HCT116 (cell line): Measurements from ENCODE around the gene SIGMAR1. TPM values are rescaled to one million over a fixed set of nuclear protein-coding genes. Genes with fewer than 3 reads are reported as not detected.
A peak's percentile ranks its signal among the peaks of the same experiment; 100 is the strongest.

Source experiments
- ATAC-seq: fragments of 200-7000 bp; cut with Tn5 transposase; 2 replicates; pipeline ENCODE4 v1.9.1; 2020; ENCODE audit warnings: mild to moderate bottlenecking, moderate library complexity
- BruUV-seq: library from RNA; stranded (reverse); fragments of 400-500 nt; replicated peaks from 2 replicates; lab custom pipeline; 2021; lab: Mats Ljungman, UMichigan
- CTCF ChIA-PET: fragments of 300-600 bp; sonication (Branson Sonifier 250); formaldehyde crosslinking; loops from one replicate; lab custom pipeline; 2021; ENCODE audit warnings: antibody characterized with exemption; lab: Charles Lee
- POLR2A ChIA-PET: fragments of 300-600, 350-600 bp; sonication (Branson Sonifier 250); formaldehyde crosslinking; loops from one replicate; lab custom pipeline; 2021; ENCODE audit warnings: antibody characterized with exemption; lab: Charles Lee
- RAD21 ChIA-PET, 2 experiments: fragments of 300-600 bp; sonication (Branson Sonifier 250); formaldehyde crosslinking; loops; one replicate each; lab custom pipeline; 2023; ENCODE audit warnings: low total read pairs in 2 of 2; ENCODE audit not compliant: uncharacterized antibody in 2 of 2, unreplicated experiment in 2 of 2, low non-redundant PET in 1 of 2; lab: Charles Lee
- DNase-seq: peaks from one replicate; pipeline ENCODE4 v3.0.0-alpha.2; 2010; ENCODE audit warnings: low read depth, low spot score
- H2AFZ ChIP-seq: fragments of 200-600 bp; shearing (Covaris generic), sonication (generic); 2 replicates; pipeline ENCODE4 v1.6.1; 2017; ENCODE audit warnings: low read depth, mixed run types, mixed read lengths, antibody characterized with exemption, low read length; ENCODE audit not compliant: poor library complexity, severe bottlenecking
- H3K27ac ChIP-seq: 2 replicates; pipeline ENCODE4 v1.5.1; 2012; ENCODE audit warnings: low read depth, low read length
- H3K27me3 ChIP-seq: fragments of 200-600 bp; sonication (generic); 2 replicates; pipeline ENCODE4 v1.6.1; 2016; ENCODE audit warnings: mixed run types, low read length, mixed read lengths; ENCODE audit not compliant: insufficient read depth
- H3K36me3 ChIP-seq, 2 experiments: fragments of 200-500 bp in 1 of 2; fragments of 200-600 bp in 1 of 2; sonication (Bioruptor generic) in 1 of 2; sonication (generic) in 1 of 2; 2 replicates each; pipeline versions ENCODE4 v1.5.1 to v1.6.1; 2014 to 2016; ENCODE audit warnings: low read length in 2 of 2, inconsistent platforms in 1 of 2, mixed read lengths in 1 of 2, mixed run types in 1 of 2; ENCODE audit not compliant: insufficient read depth in 2 of 2, control insufficient read depth in 1 of 2
- H3K4me1 ChIP-seq, 2 experiments: fragments of 200-600 bp in 1 of 2; sonication (generic) in 1 of 2; 2 replicates each; pipeline versions ENCODE4 v1.5.1 to v1.6.1; 2012 to 2017; ENCODE audit warnings: low read length in 2 of 2, inconsistent platforms in 1 of 2, mild to moderate bottlenecking in 1 of 2, mixed read lengths in 1 of 2, mixed run types in 1 of 2, moderate library complexity in 1 of 2; ENCODE audit not compliant: insufficient read depth in 2 of 2, control insufficient read depth in 1 of 2
- H3K4me2 ChIP-seq: fragments of 200-600 bp; sonication (generic); 2 replicates; pipeline ENCODE4 v1.6.1; 2017; ENCODE audit warnings: mixed run types, low read length, mixed read lengths
- H3K4me3 ChIP-seq, 2 experiments: fragments of 200-600 bp in 1 of 2; sonication (generic) in 1 of 2; replicated peaks in 1 of 2; 2 replicates each; pipeline ENCODE4 v1.5.1; 2011 to 2016; ENCODE audit warnings: low read length in 2 of 2, control low read depth in 1 of 2, low read depth in 1 of 2, mild to moderate bottlenecking in 1 of 2, mixed read lengths in 1 of 2, mixed run types in 1 of 2
- H3K79me2 ChIP-seq: fragments of 200-600 bp; sonication (generic); 2 replicates; pipeline ENCODE4 v1.6.1; 2017; ENCODE audit warnings: mild to moderate bottlenecking, mixed run types, low read length, moderate library complexity, mixed read lengths; ENCODE audit not compliant: insufficient read depth
- H3K9ac ChIP-seq: fragments of 200-600 bp; sonication (generic); 2 replicates; pipeline ENCODE4 v1.6.1; 2016; ENCODE audit warnings: low read length, mixed read lengths
- H3K9me2 ChIP-seq: fragments of 200-600 bp; sonication (generic), shearing (Covaris generic); 2 replicates; pipeline ENCODE4 v1.6.1; 2017; ENCODE audit warnings: mixed run types, mild to moderate bottlenecking, moderate library complexity; ENCODE audit not compliant: insufficient read depth
- H3K9me3 ChIP-seq, 2 experiments: fragments of 200-500 bp in 1 of 2; fragments of 200-600 bp in 1 of 2; sonication (Bioruptor generic) in 1 of 2; sonication (generic) in 1 of 2; 2 replicates each; pipeline ENCODE4 v1.6.1; 2014 to 2017; ENCODE audit warnings: low read length in 2 of 2, mixed read lengths in 2 of 2, inconsistent platforms in 1 of 2, low read depth in 1 of 2, mild to moderate bottlenecking in 1 of 2, mixed run types in 1 of 2, moderate library complexity in 1 of 2; ENCODE audit not compliant: control insufficient read depth in 1 of 2, insufficient read depth in 1 of 2
- H4K20me1 ChIP-seq: fragments of 200-600 bp; sonication (generic), shearing (Covaris generic); 2 replicates; pipeline ENCODE4 v1.6.1; 2017; ENCODE audit warnings: mixed run types, mild to moderate bottlenecking, moderate library complexity; ENCODE audit not compliant: insufficient read depth
- CEBPB ChIP-seq: IDR thresholded peaks from 2 replicates; pipeline ENCODE4 v1.6.1; 2012; ENCODE audit warnings: low read depth
- CTCF ChIP-seq, 3 experiments: fragments of 200-600 bp in 1 of 3; sonication (generic) in 1 of 3; IDR thresholded peaks in 2 of 3; conservative IDR thresholded peaks in 1 of 3; 2 replicates each; pipeline ENCODE4 v1.5.1; 2012 to 2017; ENCODE audit warnings: low read depth in 2 of 3, low read length in 2 of 3, antibody characterized with exemption in 1 of 3, borderline replicate concordance in 1 of 3, control low read depth in 1 of 3, mild to moderate bottlenecking in 1 of 3, mixed read lengths in 1 of 3, mixed run types in 1 of 3, moderate library complexity in 1 of 3; ENCODE audit not compliant: insufficient read depth in 1 of 3
- EGR1 ChIP-seq: IDR thresholded peaks from 2 replicates; pipeline ENCODE4 v1.6.1; 2012; ENCODE audit warnings: low read depth
- ELF1 ChIP-seq: IDR thresholded peaks from 2 replicates; pipeline ENCODE4 v1.6.1; 2012; ENCODE audit warnings: low read depth, borderline replicate concordance
- EZH2 ChIP-seq: fragments of 200-600 bp; sonication (generic); IDR thresholded peaks from 2 replicates; pipeline ENCODE4 v1.6.1; 2017; ENCODE audit warnings: antibody characterized with exemption, mixed run types
- FOSL1 ChIP-seq: IDR thresholded peaks from 2 replicates; pipeline ENCODE4 v1.6.1; 2012; ENCODE audit warnings: low read depth
- JUND ChIP-seq: IDR thresholded peaks from 2 replicates; pipeline ENCODE4 v1.6.1; 2012
- MAX ChIP-seq: IDR thresholded peaks from 2 replicates; pipeline ENCODE4 v1.6.1; 2012
- RAD21 ChIP-seq: IDR thresholded peaks from 2 replicates; pipeline ENCODE4 v1.6.1; 2012; ENCODE audit warnings: low read depth, mild to moderate bottlenecking
- REST ChIP-seq: IDR thresholded peaks from 2 replicates; pipeline ENCODE4 v1.6.1; 2012; ENCODE audit warnings: low read depth
- SIN3A ChIP-seq: IDR thresholded peaks from 2 replicates; pipeline ENCODE4 v1.6.1; 2012; ENCODE audit warnings: low read depth
- TCF7L2 ChIP-seq: IDR thresholded peaks from 2 replicates; pipeline ENCODE4 v1.7.0; 2011; ENCODE audit warnings: borderline replicate concordance, inconsistent platforms; ENCODE audit not compliant: insufficient read depth, insufficient read length; ENCODE audit errors: extremely low read depth
- ZFX ChIP-seq: fragments of 450-650 bp; IDR thresholded peaks from 2 replicates; pipeline ENCODE4 v1.6.1; 2017
- ZNF274 ChIP-seq: fragments of 200-500 bp; sonication (Bioruptor generic); IDR thresholded peaks from 2 replicates; pipeline ENCODE4 v1.6.1; 2014; ENCODE audit warnings: mild to moderate bottlenecking, low read depth, low read length, inconsistent platforms
- intact Hi-C: fragments of 100-400 bp; cut with micrococcal nuclease; formaldehyde crosslinking; loops from 2 replicates; pipeline ENCODE4 v1.10.0; 2022
- total RNA-seq: library from RNA; stranded (reverse); gene quantifications from one replicate; pipeline ENCODE4 v1.2.1, GENCODE V29; 2021; ENCODE audit not compliant: unreplicated experiment

Gene SIGMAR1
- total RNA-seq, 1 experiment from 2014 or later = 109 TPM

- TF ChIP-seq CTCF (IDR thresholded peaks at IDR 0.05 in 2 of 3, conservative IDR thresholded peaks at IDR 0.05 in 1 of 3; ENCODE audit: borderline replicate concordance in 1 of 3, insufficient read depth in 1 of 3, low read depth in 2 of 3, low read length in 2 of 3) (no peak), ZNF274 (no peak), EGR1 (no peak), CEBPB (no peak), SIN3A (no peak), FOSL1 (no peak)
Measured at GRCh38 chr9:34647651-34648050, 10.1 kb upstream of the SIGMAR1 start (continued).

- Histone ChIP-seq H3K27me3 (no peaks in the 10 kb centered on the region), H3K9ac (peak overlapping the region; percentile 71), H3K9me3 (no peaks in the 10 kb centered on the region), H3K27ac (peak overlapping the region; percentile 92), H3K4me3 (peak overlapping the region; percentile 80 to 85), H3K9me2 (no peaks in the 10 kb centered on the region), H3K4me1 (peaks cover 17 to 39% of the 10 kb centered on the region in 2 experiments; a peak in 3 of 4 replicates), H3K4me2 (peak overlapping the region; percentile 87)
- no TSS peak for BruUV-seq
- ATAC-seq = peak; percentile 10
- TF ChIP-seq TCF7L2 (no peak), JUND (no peak), REST (no peak), MAX (no peak), ZFX (peak; percentile 61; the same call in 1 of the 2 replicates), RAD21 (no peak), ELF1 (no peak), EZH2 (no peak)
- TF ChIP-seq, all 23 proteins: peak for 1
- Histone ChIP-seq H4K20me1 (no peaks in the 10 kb centered on the region), H3K36me3 (peaks cover 0 to 6% of the 10 kb centered on the region in 2 experiments; a peak in 1 of 4 replicates), H3K79me2 (peaks cover 6% of the 10 kb centered on the region; the same call in 1 of the 2 replicates), H2AFZ (no peak overlapping the region)
- ChIA-PET RAD21 (no interaction called here), CTCF (interaction anchor here (1.2 to 2.0 kb wide), 5 partner anchors 9 to 56 kb away, joined by 3 to 12 read pairs (median 8); no protein-coding TSS in a partner anchor), POLR2A (interaction anchor here (1.5 to 2.9 kb wide), 2 partner anchors 9 to 18 kb away, joined by 9 to 26 read pairs; partner anchors contain the start of gene SIGMAR1)
- no peak for DNase-seq
- intact Hi-C loops = no loop called here
Measured at GRCh38 chr9:34647084-34647403, 9.5 kb upstream of the SIGMAR1 start.
